PC-3 (cell line): Measurements from ENCODE around the gene SEL1L.

ENCODE experiments used
- CTCF ChIP-seq: fragments of 300-600 bp; sonication (generic); conservative IDR thresholded peaks from 2 replicates; pipeline ENCODE4 v1.5.1; 2017; ENCODE audit warnings: antibody characterized with exemption, low read depth, mild to moderate bottlenecking, low read length
- EZH2 ChIP-seq: fragments of 300-600 bp; sonication (generic); IDR thresholded peaks from one replicate; pipeline ENCODE4 v1.6.1; 2017; ENCODE audit warnings: antibody characterized with exemption, mild to moderate bottlenecking, low read length; ENCODE audit not compliant: unreplicated experiment

- TF ChIP-seq CTCF (no peak), EZH2 (no peak)
These were observed 4.3 kb downstream of the SEL1L start for GRCh38 chr14:81529391-81529790.
